CD4-positive, alpha-beta T cell treated with Interleukin-15 for 1 hour (primary cell): ENCODE results near the gene TRPC4AP.

Source experiments
- DNase-seq: peaks from one replicate; pipeline ENCODE4 v3.0.0-alpha.2; 2020

Gene TRPC4AP

DNA sequence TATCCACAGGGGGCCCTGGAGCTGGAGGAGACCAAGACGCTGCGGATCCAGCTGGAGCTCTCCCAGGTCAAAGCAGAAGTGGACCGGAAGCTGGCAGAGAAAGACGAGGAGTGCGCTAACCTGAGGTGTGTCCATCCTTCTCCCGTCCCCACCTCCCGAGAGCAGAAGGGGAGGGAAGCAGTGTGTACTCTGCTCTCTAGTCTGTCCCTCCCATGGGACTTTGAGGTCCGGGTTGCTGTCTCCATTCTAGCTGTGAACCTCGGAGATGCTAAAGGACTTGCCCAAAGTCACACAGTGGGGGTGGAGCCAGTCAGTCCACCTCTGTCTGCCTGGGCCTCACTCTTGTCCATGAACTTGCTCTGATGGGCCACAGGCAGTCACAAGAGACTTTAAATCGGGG lies 92.8 kb downstream of the TRPC4AP start:
- DNase-seq, result no peak

DNA sequence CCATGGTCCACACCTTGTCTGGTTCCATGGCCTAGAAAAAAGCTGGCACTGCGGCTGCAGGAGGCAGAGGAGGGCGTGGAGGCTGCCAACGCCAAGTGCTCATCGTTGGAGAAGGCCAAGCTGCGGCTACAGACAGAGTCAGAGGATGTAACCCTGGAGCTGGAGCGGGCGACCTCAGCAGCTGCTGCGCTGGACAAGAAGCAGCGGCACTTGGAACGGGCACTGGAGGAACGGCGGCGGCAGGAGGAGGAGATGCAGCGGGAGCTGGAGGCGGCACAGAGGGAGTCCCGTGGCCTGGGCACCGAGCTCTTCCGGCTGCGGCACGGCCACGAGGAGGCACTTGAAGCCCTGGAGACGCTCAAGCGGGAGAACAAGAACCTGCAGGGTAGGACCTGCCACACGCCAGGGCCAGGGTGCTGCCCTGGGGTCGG lies 93.6 kb downstream of the TRPC4AP start:
- DNase-seq, result no peak

DNA sequence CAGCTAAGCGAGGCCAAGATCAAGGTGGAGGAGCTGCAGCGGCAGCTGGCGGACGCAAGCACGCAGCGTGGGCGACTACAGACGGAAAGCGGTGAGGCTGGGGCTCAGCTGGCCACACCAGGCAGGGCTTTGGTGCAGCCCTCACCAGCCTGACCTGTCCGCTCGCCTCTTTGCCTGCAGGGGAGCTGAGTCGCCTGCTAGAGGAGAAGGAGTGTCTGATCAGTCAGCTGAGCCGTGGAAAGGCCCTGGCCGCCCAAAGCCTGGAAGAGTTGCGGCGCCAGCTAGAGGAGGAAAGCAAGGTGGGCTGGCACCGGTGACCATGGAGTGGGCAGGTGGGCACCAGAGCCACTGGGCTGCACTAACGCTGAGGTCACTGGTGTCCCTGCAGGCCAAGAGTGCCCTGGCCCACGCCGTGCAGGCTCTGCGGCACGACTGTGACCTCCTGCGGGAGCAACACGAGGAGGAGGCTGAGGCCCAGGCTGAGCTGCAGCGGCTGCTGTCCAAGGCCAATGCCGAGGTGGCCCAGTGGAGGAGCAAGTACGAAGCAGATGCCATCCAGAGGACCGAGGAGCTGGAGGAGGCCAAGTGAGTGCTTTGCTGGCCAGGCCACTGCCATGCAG lies 94.2 kb downstream of the TRPC4AP start:
- no peak for DNase-seq

DNA sequence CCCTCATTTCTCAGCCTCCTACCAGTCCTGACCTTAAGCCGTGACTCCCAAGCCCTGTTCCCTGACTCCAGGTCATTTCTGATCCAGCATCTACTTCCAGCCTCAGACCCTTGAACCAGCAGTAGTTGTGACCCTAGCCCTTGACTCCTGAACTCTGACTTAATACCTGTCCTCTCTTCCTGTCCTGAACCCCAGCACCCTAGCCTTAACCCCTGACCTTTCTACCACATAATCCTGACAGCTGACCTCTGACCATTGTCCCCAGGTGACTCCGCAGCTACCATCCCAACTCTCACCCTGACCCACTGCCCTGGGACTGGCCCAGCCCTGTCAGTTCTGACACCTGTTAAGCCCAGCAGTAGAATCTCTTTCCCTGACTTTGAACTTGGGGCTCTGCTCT lies 94.8 kb downstream of the TRPC4AP start:
- no peak for DNase-seq

DNA sequence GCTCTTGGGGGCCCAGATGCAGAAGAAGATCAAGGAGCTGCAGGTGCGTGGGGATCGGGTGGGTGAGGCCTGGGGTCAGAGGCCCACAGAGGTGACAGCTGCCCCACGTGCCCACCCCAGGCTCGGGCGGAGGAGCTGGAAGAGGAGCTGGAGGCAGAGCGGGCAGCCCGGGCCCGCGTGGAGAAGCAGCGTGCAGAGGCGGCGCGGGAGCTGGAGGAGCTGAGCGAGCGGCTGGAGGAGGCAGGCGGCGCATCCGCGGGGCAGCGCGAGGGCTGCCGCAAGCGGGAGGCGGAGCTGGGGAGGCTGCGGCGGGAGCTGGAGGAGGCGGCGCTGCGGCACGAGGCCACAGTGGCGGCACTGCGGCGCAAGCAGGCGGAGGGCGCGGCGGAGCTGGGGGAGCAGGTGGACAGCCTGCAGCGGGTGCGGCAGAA lies 95.5 kb downstream of the TRPC4AP start:
- no peak for DNase-seq

DNA sequence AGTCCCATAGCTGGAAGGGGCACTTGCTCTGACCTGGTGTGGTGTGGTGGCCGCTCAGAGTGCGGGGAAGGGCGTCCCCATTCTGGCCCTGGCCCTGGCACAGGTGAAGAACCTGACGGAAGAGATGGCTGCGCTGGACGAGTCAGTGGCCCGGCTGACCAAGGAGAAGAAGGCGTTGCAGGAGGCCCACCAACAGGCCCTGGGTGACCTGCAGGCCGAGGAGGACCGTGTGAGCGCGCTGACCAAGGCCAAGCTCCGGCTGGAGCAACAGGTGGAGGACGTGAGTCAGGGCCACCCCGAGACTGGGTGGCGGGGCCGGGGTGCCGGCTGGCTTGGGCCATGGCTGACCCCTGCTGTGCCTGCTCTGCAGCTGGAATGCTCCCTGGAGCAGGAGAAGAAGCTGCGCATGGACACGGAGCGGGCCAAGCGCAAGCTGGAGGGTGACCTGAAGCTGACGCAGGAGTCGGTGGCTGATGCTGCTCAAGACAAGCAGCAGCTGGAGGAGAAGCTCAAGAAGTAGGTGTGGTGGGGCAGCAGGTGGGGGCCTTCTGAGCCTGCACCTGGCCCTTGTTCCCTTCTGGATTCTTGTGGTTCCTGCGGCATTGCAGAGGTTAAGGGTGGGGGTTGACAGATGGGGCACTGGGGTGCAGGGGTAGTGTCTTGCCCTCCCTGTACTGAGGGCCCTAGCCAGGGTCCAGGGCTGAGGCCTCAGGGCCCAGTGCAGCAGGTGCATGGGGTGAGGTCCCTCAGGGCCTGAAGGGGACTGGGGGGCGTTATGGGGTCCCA lies 96.2 kb downstream of the TRPC4AP start:
- DNase-seq, result no peak

DNA sequence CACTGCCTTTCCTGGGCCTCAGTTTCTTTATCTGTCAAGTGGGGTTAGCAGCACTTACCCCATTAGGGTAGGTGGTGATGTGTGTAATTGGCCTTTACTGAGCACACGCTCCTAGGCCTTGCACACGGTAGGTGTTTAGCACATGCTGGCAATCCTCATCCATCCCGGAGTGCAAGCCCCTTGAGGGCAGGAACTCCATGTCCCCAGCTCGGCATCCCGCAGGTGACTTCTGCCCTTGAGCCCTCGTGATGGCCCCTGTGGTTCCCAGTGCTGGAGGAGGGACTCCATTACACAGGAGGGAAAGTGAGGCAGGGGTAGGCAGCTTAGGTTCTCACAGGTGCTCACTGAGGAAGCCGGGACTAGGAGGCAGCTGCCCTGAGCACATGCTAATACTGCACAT lies 96.9 kb downstream of the TRPC4AP start:
- DNase-seq, result no peak

DNA sequence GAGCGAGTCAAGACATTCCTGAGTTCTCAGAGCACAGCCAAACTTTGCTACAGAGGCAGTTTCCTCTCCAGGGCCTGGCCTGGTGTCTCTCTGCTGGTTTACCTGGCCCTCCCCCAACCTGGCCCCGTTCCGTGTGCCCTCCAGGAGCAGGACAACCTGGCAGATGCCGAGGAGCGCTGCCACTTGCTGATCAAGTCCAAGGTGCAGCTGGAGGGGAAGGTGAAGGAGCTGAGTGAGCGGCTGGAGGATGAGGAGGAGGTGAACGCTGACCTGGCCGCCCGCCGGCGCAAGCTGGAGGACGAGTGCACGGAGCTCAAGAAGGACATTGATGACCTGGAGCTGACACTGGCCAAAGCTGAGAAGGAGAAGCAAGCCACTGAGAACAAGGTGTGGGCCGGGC lies 97.4 kb downstream of the TRPC4AP start:
- no peak for DNase-seq

DNA sequence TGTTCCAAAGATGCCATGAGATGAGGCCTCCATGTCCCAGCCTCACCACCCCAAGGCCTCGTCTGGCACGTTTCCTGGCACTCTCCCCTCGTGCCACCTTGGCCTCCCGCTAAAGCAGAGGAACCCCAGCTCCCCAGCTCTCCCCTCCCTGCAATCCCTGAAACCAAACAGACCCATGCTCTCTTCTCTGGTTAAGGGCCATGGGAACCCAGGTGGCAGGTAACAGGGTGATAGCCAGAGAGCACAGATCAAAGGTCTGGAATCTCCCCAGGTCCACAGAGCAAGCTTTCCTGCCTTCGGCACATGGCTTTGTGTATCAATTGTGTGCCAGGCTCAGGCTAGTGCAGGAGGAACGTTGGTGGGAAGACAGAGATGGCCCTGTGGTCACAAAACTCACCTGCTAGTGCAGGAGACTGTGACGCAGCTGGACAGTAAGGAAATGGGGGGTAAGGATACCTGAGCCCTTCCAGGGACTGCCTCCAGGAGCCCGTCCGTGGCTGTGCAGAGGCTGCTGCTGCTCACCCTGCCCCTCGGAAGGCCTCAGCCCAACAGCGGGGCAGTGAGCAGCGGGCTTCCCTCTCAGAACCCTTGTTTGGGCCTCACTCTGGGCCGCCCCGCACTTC lies 98.0 kb downstream of the TRPC4AP start:
- DNase-seq, result no peak

DNA sequence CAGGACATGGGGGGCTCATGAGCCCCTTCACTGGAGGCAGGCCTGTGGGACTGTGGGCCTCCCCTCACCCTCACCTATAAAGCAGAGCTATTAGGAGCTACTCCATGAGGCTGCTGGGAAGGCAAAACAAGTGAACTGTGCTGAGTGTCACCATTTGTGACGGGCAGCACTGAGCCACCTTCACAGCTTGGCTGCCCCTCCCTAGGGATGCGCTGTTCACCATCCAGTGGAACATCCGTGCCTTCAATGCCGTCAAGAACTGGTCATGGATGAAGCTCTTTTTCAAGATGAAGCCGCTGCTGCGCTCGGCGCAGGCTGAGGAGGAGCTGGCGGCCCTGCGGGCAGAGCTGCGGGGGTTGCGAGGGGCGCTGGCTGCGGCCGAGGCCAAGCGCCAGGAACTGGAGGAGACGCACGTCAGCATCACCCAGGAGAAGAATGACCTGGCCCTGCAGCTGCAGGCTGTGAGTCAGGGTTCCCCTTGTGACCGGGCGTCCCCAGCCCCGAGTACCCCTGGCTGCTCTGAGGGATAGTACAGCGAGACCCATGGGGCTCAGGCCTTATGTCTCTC lies 98.6 kb downstream of the TRPC4AP start:
- no peak for DNase-seq

DNA sequence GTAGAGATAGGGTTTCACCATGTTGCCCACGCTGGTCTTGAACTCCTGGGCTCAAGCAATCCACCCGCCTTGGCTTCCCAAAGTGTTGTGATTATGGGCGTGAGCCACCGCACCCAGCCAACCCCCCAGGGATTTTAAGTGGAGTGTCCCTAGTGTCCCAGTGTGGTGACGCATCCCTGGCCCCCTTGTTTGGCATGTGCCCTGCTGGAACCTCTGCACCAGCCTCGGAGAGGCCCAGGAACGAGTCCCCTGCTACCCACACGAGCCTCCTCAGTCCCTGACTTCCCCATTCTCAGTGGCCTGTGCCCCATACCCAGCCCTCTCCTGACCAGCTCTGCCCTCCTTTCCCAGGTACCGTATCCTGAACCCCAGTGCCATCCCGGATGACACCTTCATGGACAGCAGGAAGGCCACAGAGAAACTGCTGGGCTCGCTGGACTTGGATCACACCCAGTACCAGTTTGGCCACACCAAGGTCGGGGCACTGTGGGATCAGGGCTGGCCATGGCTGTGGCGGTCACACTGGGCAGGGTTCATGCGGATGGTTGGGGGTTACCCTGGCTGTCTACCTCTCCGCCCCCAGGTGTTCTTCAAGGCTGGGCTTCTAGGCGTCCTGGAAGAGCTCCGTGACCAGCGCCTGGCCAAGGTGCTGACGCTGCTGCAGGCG lies 99.7 kb downstream of the TRPC4AP start:
- DNase-seq, result no peak

DNA sequence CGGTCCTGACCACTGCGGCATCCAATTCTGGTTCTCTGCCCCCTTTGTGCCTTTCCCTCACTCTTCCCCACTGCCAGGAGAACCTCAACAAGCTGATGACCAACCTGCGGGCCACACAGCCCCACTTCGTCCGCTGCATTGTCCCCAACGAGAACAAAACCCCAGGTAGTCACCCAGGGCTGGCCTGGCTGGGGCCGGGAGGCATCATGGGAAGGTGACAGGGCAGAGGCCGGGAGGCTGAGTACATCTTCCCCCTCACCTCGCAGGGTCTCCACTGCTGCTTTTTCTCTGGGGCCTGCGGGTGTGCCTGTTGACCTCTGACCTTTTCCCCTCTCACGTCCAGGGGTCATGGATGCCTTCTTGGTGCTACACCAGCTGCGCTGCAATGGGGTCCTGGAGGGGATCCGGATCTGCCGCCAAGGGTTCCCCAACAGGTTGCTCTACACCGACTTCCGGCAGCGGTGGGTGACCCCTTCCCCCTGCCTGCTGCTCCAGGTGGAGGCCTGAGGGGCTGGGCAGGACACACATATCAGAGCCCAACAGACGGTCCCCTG lies 101.9 kb downstream of the TRPC4AP start:
- DNase-seq, result no peak

DNA sequence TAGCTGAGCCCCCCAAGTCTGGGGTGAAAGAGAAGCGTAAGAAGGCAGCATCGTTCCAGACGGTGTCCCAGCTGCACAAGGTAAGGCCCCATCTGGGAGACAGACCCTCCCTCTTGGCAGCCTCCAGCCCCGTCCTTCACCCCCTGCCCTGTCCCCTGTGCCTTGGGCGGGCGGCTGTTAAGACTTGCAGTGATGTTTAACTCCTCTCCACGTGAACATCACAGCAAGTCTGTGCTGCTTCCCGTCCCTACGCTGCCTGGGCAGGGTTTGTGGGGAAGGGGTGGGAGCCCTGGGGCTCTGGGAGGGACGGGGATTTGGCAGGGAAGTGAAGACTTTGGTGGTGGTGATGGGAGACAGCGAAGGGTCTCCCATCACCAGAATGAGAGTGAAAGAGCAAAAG lies 102.4 kb downstream of the TRPC4AP start:
- DNase-seq, result no peak

DNA sequence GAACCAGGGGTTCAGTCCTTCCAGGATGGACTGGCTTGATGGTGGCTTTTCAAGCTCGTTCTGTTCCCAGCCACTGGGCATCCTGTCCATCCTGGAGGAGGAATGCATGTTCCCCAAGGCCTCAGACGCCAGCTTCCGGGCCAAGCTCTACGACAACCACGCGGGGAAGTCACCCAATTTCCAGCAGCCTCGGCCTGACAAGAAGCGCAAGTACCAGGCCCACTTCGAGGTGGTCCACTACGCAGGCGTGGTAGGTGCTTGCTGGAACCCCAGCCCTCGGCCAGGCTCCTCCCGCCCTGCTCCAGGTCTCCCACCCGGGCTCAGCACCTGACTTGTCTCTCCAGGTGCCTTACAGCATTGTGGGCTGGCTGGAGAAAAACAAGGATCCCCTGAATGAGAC lies 102.9 kb downstream of the TRPC4AP start:
- no peak for DNase-seq

DNA sequence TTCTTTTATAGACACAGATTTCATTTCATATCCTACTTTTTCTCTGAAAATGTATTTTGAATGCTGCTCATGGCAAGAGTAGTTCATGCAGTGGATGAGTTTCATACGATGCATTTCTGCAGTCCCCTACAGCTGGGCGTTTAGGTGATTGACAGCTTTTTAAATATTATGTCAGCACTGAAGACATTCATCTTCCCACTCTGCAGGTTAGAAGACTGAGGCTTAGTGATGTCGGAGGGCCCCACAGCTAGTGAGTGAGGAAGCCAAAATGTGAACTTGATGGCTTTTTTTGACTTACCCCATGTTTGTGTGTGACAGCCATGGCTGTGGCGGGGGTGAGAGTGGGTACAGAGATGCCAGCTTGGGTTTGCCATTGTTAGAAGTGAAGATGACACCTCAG lies 103.5 kb downstream of the TRPC4AP start:
- DNase-seq, result no peak

DNA sequence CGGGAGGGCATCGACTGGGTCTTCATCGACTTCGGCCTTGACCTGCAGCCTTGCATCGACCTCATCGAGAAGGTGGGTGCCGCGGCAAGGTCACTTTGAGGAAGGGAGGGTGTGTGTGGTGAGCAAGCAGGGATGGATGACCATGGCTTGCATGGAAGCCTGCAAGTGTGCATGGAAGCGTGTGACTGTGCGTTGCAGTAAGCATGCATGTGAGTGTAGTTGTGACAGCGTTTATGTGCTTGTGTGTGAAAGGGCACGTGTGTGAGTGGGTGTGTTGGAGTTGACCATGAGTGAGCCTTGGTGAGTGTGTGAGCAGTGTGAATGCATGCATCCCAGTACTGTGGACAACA lies 104.4 kb downstream of the TRPC4AP start:
- DNase-seq, result no peak

DNA sequence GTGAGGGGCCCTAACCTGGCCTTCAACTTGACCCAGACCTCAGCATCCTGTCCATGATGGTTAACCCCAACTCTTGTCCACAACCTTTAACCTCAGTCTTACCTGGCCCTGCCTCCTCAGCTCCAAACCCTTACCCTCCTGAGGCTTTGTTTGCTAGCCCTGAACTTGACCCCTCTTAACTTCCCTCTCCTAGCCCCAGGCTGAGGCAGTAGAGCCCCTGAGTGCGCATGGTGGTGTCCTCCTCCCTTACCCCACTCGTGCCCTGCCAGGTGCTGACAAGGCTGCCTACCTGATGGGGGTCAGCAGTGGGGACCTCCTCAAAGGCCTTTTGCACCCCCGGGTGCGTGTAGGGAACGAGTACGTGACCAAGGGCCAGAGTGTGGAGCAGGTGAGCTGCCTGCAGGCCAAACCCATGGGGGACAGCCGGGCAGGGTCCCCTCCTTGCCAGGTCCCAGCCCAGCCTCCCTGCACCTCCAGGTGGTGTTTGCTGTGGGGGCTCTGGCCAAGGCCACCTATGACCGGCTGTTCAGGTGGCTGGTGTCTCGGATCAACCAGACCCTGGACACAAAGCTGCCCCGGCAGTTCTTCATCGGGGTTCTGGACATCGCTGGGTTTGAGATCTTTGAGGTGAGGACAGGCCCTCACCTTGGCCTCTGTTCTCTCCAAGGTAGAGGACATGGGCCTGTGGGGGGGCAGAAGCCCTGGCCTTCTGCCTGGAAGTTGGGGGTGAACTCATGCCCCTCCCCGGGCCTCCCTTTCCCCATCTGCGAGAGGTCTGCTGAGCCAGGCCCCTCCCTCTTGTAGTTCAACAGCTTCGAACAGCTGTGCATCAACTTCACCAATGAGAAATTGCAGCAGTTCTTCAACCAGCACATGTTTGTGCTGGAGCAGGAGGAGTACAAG lies 105.1 kb downstream of the TRPC4AP start:
- no peak for DNase-seq

DNA sequence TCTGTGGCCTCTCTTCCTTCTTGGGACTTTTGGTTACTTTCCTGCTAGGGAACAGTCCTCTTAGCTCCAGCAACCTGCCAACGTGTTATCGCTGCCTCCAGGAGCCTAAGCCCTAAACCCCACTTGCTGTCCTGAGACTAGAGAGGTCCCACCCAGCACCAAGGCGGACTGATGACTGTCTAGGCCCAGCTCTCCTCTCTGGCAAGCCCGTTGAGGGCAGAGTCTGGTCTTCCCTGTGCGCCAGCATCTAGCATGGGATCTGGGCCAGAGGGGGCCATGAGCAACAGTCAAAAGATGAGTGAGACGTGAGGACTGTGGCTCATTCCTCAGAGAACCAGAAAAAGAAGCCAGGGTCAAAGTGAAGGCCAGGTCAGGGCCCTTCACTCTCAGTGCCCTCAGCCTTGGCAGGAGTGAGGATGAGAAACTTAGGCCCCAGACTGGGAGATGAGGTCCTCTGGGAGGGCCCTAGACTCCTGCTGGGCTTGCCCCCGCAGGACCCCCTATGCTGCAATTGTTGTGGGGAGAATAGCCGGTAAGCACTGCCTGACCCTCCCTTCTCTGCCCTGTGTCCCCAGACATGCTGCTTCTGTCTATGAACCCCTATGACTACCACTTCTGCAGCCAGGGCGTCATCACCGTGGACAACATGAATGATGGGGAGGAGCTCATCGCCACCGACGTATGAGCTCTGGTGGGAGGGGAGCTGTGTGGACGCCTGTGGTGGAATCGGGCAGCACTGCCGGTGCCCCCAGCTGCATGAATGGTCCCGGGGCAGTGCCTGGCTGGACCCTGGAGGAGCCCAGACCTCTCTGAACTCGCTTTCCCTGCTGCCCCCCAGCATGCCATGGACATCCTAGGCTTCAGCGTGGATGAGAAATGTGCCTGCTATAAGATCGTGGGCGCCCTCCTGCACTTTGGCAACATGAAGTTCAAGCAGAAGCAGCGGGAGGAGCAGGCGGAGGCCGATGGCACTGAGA lies 106.0 kb downstream of the TRPC4AP start:
- DNase-seq, result no peak

DNA sequence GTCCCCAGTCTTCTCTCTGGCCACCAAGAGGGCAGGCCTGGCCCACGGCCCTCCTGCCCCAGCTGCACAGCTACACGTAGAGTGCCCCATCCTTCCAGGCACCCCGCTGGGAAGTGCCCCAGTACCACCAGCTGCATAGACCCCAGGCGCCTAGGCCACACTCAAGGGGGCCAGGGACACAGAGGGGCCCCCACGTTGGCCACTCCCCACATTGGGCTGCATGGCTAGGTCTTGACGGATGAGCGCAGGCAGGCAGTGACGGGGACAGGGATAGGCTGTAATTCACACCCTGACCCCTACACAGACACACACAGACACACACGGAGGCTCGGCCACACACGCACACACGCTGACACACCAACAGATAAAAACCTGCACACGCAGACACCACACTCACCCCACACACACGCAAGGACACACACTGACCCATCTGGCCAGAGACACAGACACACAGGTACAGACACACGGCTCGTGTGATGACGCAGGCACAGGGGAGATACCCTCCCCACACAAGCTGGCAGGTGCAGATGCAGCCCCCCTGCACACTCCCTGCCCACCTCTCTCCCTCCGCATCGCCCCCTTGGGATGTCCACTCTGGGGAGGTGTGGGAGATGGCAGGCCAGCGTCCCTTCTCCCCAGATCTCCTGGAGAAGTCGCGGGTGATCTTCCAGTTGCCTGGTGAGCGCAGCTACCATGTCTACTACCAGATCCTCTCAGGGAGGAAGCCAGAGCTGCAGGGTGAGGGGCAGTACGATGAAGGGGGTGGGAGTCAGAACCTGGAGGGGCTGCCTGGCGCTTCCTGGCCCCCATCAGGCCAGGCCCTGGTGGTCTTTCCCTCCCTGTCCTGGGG lies 106.9 kb downstream of the TRPC4AP start:
- no peak for DNase-seq

DNA sequence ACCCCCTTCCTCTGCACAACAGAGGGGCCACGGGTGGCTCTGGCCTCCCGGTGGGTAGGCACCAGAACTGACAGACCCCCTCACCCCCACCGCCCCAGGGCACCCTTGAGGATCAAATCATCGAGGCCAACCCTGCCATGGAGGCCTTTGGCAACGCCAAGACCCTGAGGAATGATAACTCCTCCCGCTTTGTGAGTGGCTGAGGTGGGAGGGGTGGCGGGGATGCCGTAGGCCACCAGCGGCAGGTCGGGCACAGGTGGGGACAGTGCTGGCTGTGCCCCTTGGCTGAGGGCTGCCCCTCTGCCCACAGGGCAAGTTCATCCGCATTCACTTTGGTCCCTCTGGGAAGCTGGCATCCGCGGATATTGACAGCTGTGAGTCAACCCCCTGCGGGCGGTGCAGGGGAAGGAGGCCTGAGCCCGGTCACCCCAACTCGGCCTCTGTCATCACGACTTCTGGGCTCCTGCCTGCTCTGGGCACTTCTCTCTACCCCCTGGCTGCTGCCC lies 107.8 kb downstream of the TRPC4AP start:
- no peak for DNase-seq
